K562 (cell line): ENCODE measurements around the gene LPCAT2. TPM values are rescaled to one million over a fixed set of nuclear protein-coding genes. Genes with fewer than 3 reads are reported as not detected.
A peak's percentile ranks its signal among the peaks of the same experiment; 100 is the strongest.

ENCODE experiments used
- ATAC-seq: fragments of 200-7000 bp; cut with Tn5 transposase; 3 replicates; pipeline ENCODE4 v1.9.1; 2020; ENCODE audit warnings: moderate library complexity
- BruUV-seq: library from RNA; stranded (reverse); fragments of 400-500 nt; replicated peaks from 2 replicates; lab custom pipeline; 2021; lab: Mats Ljungman, UMichigan
- CTCF ChIA-PET: fragments of 300-600 bp; formaldehyde crosslinking; extraction: SDS; loops from one replicate; lab custom pipeline; 2021; ENCODE audit warnings: low intra/inter-chr PET ratio; lab: Yijun Ruan, JAX
- POLR2A ChIA-PET: fragments of 300-600, 350-650 bp; sonication (Branson Sonifier 250); formaldehyde crosslinking; extraction: SDS; loops from one replicate; lab custom pipeline; 2021; ENCODE audit warnings: antibody characterized with exemption, inconsistent platforms; lab: Yijun Ruan, JAX
- DNase-seq, 4 experiments: peaks; one replicate each; pipeline versions ENCODE4 v3.0.0 to v3.0.0-alpha.2; 2011 to 2018; ENCODE audit warnings: low spot score in 3 of 4, mixed read lengths in 3 of 4; ENCODE audit errors: extremely low read depth in 1 of 4
- FAIRE-seq: peaks from 2 replicates; lab custom pipeline; 2011; peaks lifted over from hg19 to GRCh38; lab: Jason Lieb, UNC
- H2AFZ ChIP-seq: 2 replicates; pipeline ENCODE4 v1.6.0; 2011; ENCODE audit warnings: low read depth, low read length, control low read depth, inconsistent platforms
- H3K27ac ChIP-seq: fragments of 200-600 bp; 3 replicates; pipeline ENCODE4 v1.8.0; 2011; ENCODE audit warnings: low read depth, mild to moderate bottlenecking, control low read depth, inconsistent platforms, low read length, moderate library complexity, mixed read lengths; ENCODE audit errors: extremely low read depth
- H3K27me3 ChIP-seq, 2 experiments: fragments of 300-600 bp in 1 of 2; 2 replicates in 1 of 2; 3 replicates in 1 of 2; pipeline versions ENCODE4 v1.6.0 to v1.8.0; 2011; ENCODE audit warnings: inconsistent platforms in 2 of 2, low read length in 2 of 2, mild to moderate bottlenecking in 1 of 2, mixed read lengths in 1 of 2, moderate library complexity in 1 of 2; ENCODE audit not compliant: control insufficient read depth in 2 of 2, insufficient read depth in 2 of 2
- H3K36me3 ChIP-seq: fragments of 300-600 bp; 3 replicates; pipeline ENCODE4 v1.8.0; 2011; ENCODE audit warnings: mild to moderate bottlenecking, low read length, inconsistent platforms; ENCODE audit not compliant: control insufficient read depth, insufficient read depth
- H3K4me1 ChIP-seq, 2 experiments: fragments of 200-600 bp in 1 of 2; replicated peaks in 1 of 2; 2 replicates in 1 of 2; 3 replicates in 1 of 2; pipeline versions ENCODE4 v1.5.1 to v1.8.0; 2011; ENCODE audit warnings: inconsistent platforms in 2 of 2, low read length in 2 of 2, mild to moderate bottlenecking in 1 of 2, mixed read lengths in 1 of 2, moderate library complexity in 1 of 2; ENCODE audit not compliant: control insufficient read depth in 2 of 2, insufficient read depth in 2 of 2
- H3K4me2 ChIP-seq: 2 replicates; pipeline ENCODE4 v1.6.1; 2011; ENCODE audit warnings: low read length, control low read depth, inconsistent platforms, mixed read lengths; ENCODE audit not compliant: insufficient read depth
- H3K4me3 ChIP-seq: fragments of 200-600 bp; sonication (generic), shearing (Covaris generic); 2 replicates; pipeline ENCODE4 v1.5.1; 2016; ENCODE audit warnings: control low read depth, inconsistent platforms
- H3K79me2 ChIP-seq: fragments of 200-600 bp; 3 replicates; pipeline ENCODE4 v1.8.0; 2011; ENCODE audit warnings: low read length, inconsistent platforms; ENCODE audit not compliant: control insufficient read depth, insufficient read depth
- H3K9ac ChIP-seq, 2 experiments: 2 replicates each; pipeline versions ENCODE4 v1.6.0 to v1.6.1; 2011; ENCODE audit warnings: low read depth in 2 of 2, low read length in 2 of 2, control low read depth in 1 of 2, inconsistent platforms in 1 of 2, mild to moderate bottlenecking in 1 of 2, mixed read lengths in 1 of 2; ENCODE audit not compliant: insufficient read depth in 1 of 2
- H3K9me1 ChIP-seq: one replicate; pipeline ENCODE4 v1.6.0; 2011; ENCODE audit warnings: inconsistent platforms, mild to moderate bottlenecking, low read length, moderate library complexity; ENCODE audit not compliant: control insufficient read depth, insufficient read depth
- H3K9me3 ChIP-seq: replicated peaks from 2 replicates; pipeline ENCODE4 v1.5.1; 2011; ENCODE audit warnings: low read depth, low read length, inconsistent platforms; ENCODE audit not compliant: control insufficient read depth, insufficient read depth
- H4K20me1 ChIP-seq: replicated peaks from 2 replicates; pipeline ENCODE4 v1.6.1; 2011; ENCODE audit warnings: low read length, inconsistent platforms, mixed read lengths; ENCODE audit not compliant: control insufficient read depth, insufficient read depth
- CREB1 ChIP-seq, 2 experiments: sonication (generic) in 1 of 2; formaldehyde crosslinking in 1 of 2; IDR thresholded peaks; 2 replicates each; pipeline versions ENCODE4 v1.6.1 to v1.8.0; 2012 to 2022; ENCODE audit warnings: inconsistent platforms in 1 of 2, mild to moderate bottlenecking in 1 of 2, missing genetic modification reagents in 1 of 2, moderate library complexity in 1 of 2
- CSDE1 ChIP-seq, 2 experiments: fragments of 450-650 bp; IDR thresholded peaks; 2 replicates each; pipeline ENCODE4 v1.6.1; 2016; ENCODE audit warnings: mild to moderate bottlenecking in 1 of 2
- FOXO4 ChIP-seq: fragments of 450-650 bp; formaldehyde crosslinking; IDR thresholded peaks from 2 replicates; pipeline ENCODE4 v1.4.0; 2020; ENCODE audit warnings: mild to moderate bottlenecking, moderate library complexity
- RBM25 ChIP-seq: fragments of 200-400 bp; formaldehyde crosslinking; IDR thresholded peaks from 2 replicates; pipeline ENCODE4 v1.6.1; 2018; ENCODE audit warnings: low read length, low read depth, moderate library complexity; ENCODE audit not compliant: severe bottlenecking
- SMARCA4 ChIP-seq: fragments of 450-650 bp; IDR thresholded peaks from 2 replicates; pipeline ENCODE4 v1.6.1; 2016
- USF2 ChIP-seq: sonication (generic); formaldehyde crosslinking; IDR thresholded peaks from 2 replicates; pipeline ENCODE4 v1.5.0; 2020; ENCODE audit warnings: missing genetic modification reagents
- ZFP36 ChIP-seq: fragments of 150-350 bp; IDR thresholded peaks from 2 replicates; pipeline ENCODE4 v1.6.1; 2018; ENCODE audit warnings: low read length, low read depth; ENCODE audit not compliant: partially characterized antibody
- WGBS: fragments of 100-300 bp; shearing (Covaris generic); methylation state at CpG from one replicate; pipeline ENCODE4 v1.1.6; 2016; ENCODE audit warnings: low coverage, mixed read lengths; ENCODE audit not compliant: insufficient coverage; ENCODE audit errors: missing lambda C conversion rate; 5-methylcytosine and 5-hydroxymethylcytosine counted together
- in situ Hi-C: fragments of 300-500 bp; cut with MboI; formaldehyde crosslinking; loops from 4 replicates; pipeline ENCODE4 v1.15.0; 2018; ENCODE audit warnings: inconsistent platforms, mixed read lengths
- intact Hi-C: fragments of 100-400 bp; cut with micrococcal nuclease; formaldehyde crosslinking; loops from 2 replicates; pipeline ENCODE4 v1.14.2; 2022
- polyA plus RNA-seq, 8 experiments: library from polyadenylated mRNA; depleted of rRNA in 4 of 8; stranded (reverse) in 5 of 8; unstranded in 3 of 8; fragments of >200 nt; fragmentation: Nextera tagmentation in 2 of 8; fragmentation: Illumina TruSeq in 1 of 8; extraction: Ambion mirVana in 2 of 8; extraction: Trizol in 1 of 8; gene quantifications; 2 replicates each; pipeline versions ENCODE4 v1.2.1 to v1.2.3, GENCODE V29; 2011 to 2014; ENCODE audit warnings: inconsistent platforms in 1 of 8, missing spikeins in 1 of 8
- total RNA-seq, 7 experiments: library from RNA; depleted of rRNA in 6 of 7; stranded (reverse); fragments of >200 nt in 6 of 7; fragmentation: Illumina TruSeq in 2 of 7; extraction: Trizol in 2 of 7; gene quantifications; 2 replicates each; pipeline versions ENCODE4 v1.2.1 to v1.2.3, GENCODE V29; 2011 to 2021; ENCODE audit warnings: low replicate concordance in 1 of 7

The LPCAT2 gene
- total and polyA plus RNA-seq, 9 of the 15 experiments (the other 6 are each of a cell fraction or from before 2014, with no cell fraction given), result 2.9 to 15.0 (median 7.3) TPM

- Histone ChIP-seq H3K9me3 (no peaks in the 10 kb centered on the region), H4K20me1 (0 out of 2 replicates have a peak, but pooled peaks cover 4% of the 10 kb centered on the region), H3K4me1 (peaks cover 0 to 17% of the 10 kb centered on the region in 2 experiments; a peak in 2 of 5 replicates), H3K9me1 (no peaks in the 10 kb centered on the region), H3K36me3 (no peaks in the 10 kb centered on the region), H3K79me2 (no peaks in the 10 kb centered on the region), H3K9ac (no peak overlapping the region), H3K27me3 (peaks cover 0 to 11% of the 10 kb centered on the region in 2 experiments; a peak in 4 of 5 replicates), H2AFZ (no peak overlapping the region), H3K4me3 (no peak overlapping the region), H3K27ac (no peak overlapping the region), H3K4me2 (no peak overlapping the region)
- 2% methylated on average over 8 of the region's 8 CpGs for WGBS
- CTCF ChIA-PET, result interaction anchor here (1.0 kb wide), 1 partner anchor 47 kb away, joined by 3 read pairs; no protein-coding TSS in a partner anchor
- DNase-seq (no peak), FAIRE-seq (no peak), ATAC-seq (no peak)
- TF ChIP-seq SMARCA4 (no peak), FOXO4 (CRISPR knock-in tag) (no peak), CREB1 (IDR thresholded peaks at IDR 0.05) (no peak), CREB1 (CRISPR knock-in tag; IDR thresholded peaks at IDR 0.05) (no peak), CSDE1 (IDR thresholded peaks at IDR 0.05) (no peak), USF2 (0 out of 2 replicates have a peak, but pooled peaks have one; percentile 11), ZFP36 (peak; percentile 92), RBM25 (peak; percentile 74)
- POLR2A ChIA-PET, result interaction anchor here (0.9 kb wide), 1 partner anchor 9 kb away, joined by 3 read pairs; no protein-coding TSS in a partner anchor
- in situ Hi-C loops, result loop anchor here (10.0 kb wide), 1 partner anchor 348 kb away; no protein-coding TSS in a partner anchor
- intact Hi-C loops, result loop anchor here (10.0 kb wide), 1 partner anchor 148 kb away; no protein-coding TSS in a partner anchor
- BruUV-seq, result no TSS peak
These were observed 12.2 kb upstream of the LPCAT2 start for GRCh38 chr16:55496509-55497145.
